ENCODE data around the gene BMP4.

The BMP4 gene

DNA sequence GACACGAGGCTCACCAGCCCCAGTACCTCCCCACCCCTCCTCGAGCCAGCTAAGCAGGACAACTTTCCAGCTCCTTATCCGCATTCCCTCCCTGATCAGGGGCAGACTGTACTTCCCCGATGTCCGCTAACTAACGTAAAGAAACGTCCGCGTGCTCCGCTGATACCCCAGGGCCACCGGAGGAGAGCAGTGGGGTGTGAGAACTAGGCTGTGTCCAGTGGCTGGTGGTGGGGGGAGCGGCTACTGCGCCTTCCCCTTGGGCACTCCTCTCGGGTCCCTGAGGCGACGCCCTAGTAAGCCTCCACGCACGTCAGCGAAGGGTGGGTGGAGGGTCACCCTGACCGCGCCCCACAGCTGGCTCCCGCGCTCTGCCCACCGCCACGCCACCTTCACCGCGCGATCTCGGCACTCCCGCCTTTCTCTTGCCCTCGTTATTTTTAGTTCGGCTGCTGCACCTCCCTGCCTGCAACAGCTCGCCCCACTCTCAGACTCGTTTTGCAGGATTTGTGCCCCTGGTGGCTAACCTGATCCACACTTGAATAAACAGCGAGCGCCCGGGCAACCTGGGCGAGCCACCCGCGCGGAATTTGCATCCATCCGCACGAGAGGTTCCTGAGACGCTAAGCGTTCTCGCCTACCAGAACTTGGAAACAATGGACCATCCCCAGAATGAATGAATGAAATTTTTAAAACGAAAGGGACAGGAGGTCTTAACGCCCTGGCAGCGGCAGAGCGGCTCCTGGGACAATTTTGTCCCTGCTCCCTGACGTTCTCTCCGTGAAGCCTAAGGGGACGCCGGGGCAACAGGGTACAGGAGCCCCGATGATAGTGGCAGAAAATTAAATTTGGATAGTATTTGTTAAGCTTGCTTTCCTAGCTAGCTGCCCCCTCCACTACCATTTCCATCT, 6.9 kb upstream of the BMP4 start:
- no peak for DNase-seq

DNA sequence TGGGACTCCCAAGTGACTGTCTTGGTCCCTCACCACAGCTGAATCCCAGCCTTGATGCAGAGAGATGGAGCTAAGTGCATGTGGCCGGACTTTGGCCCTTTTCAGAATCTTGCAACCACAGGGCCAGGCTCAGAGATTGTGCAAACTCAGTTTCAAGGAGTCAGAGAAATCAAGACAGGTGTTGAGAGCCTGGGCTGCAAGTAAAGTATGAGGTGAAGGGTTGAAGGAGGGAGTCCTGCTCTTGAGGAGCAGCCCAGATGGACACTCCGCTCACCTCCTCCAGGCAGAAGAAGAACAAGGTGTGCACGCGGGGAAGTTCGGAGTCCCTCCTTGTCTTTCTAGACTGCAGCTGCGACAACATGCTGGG, 6.3 kb upstream of the BMP4 start:
- no peak for DNase-seq

DNA sequence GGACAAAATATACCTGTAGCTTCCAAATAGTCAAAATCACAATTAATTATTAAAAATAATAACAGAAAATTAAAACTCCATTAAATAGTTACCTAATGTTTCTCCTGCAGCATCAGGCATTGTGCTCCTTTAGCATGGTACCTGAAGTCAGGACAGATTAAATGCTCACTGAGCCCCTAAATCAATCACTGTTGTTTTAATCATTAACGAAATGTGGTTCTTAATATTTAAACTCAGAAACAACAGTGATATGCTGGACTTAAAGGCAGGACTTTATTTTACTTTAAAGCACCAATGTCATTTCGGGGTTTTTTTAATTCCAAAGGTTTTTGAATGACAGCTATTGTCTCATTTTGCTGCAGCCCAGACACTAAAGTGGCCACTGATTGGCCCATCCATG, 2.0 kb upstream of the BMP4 start:
- DNase-seq: no peak

DNA sequence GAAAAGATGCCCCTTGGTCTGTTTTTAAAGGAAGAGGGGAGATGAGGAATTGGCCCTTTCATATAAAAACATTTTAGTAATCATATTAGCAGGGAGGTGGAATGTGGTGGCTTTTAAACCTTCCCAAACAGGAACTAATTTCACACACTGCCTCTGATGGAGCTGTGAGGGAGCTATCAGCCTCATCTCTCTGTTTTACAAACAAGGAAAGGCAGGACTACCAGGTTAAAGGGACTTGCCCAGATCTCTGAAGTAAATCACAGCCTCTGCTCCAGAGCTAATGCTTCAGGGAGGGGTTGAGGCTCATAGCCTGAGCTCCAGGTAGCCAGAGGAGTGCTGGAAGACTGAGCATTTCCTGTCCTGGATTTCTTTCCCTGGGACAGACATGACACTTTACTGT, 1.1 kb upstream of the BMP4 start:
- no peak for DNase-seq

DNA sequence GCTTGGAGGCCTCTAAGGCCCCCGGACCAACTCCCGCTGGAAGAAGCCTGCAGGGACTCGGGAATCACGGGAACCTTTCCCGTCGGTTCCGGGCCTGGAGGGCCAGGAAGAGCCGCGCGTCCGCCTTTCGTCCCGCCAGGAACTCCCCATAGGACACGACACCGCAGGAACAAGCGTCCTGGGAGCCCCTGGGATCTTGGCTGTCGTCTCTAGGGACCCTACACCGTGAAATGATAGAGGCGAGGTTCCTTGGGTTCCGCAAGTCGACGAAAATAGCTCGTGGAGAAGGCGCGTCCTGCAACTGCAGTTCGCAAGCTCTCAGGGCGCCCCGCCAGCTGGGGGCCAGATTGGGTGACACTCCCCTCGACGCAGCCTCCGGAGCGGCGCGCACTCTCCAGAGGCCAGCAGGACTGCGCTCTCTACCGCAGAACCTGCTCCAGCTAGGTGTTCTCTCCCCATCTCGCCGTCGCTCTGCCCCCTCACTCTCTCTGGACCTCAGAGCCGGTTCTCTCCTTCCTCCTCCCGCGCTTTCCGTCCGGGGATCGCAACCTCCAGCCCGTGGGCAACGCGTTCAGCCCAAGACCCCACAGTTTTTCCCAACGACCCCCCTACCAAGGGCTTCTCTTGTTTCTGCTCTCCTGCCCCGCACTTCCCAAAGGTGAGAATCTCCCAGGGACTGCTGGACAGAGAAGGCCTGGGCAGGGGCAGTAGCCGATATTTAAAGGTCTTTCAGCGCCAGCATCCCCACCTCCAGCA, 776 bp downstream of the BMP4 start:
- no peak for DNase-seq

DNA sequence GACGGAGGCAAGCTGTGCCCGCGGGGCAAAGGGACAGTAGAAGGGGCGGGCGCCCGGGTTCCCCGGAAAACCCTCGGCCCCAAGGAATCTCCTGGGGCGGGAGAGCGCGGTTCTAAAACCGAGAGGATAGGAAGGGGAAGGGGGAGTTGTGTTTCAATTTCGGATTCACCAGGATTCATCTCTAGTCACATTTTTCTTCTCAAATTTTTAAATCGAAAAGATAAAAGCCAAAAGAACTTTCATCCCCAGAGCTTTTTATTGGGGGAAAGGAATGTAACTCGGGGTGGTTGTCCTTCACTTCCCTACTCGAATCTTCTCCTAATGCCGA, 1.4 kb downstream of the BMP4 start:
- DNase-seq: no peak

DNA sequence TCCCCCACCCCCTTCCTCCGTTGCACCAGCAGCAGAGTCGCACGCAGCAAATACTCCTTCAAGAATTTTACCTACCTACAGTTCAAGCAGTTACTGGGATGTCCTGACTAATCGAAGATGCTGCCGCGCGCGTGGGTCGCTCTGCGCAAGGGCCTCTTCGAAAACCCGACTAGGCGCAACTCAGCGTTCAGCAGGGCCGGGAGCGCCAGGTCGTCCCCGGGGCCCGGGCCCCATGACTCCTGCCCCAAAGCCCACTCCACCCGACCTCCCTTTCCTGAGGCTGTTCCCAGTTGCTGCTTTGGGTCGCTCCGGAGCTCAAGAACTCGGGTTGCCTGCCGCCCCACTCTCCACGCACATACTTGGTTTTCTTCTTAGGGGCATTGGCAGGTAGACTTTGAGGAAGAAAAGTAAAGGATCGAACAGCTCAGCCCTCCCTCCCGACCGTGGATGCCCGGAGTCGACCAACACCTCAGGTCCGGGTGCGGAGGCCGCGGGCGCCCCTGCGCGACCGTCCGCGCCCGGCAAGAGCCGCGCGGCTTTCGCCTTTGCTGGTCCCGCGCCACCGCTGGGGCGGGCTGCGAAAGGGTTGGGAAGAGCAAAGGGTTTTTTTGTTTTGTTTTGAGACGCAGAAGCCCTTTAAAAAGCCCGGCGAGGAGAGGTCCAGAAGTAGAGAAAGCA, 1.9 kb downstream of the BMP4 start:
- DNase-seq: no peak

DNA sequence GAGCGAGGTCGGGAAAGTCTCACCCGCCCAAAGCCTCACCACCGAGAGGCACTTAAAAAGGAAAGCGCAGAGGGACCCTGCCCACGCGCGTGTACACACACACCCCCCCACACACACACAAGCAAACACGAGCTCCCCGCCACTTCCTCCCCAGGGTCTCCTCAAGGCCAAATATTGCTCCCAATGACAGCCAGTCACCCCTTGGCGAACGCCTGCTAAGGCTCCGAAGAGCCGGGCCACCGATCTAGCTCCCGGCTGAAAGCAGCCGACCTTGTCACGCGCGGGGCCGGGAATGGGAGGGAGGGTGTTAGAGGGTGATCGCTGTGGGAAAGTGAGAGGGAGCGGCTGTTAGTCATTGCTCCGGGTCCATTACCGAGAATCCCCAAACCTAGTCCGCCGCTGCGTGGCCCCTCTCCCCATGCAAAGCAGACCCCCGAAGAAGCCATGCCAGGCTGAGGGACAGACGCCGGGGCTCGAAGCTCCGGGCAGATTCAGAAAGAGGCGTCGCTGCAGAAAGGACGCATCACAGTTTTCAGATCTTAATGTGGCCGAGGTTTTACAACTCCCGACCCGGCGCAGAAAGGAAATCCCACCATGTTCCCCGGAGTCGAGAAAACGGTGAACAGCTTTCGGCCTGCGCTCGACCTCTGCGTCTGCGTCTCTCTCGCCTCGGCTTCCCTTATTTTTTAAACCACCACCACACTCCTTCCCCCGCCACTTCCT, 2.6 kb downstream of the BMP4 start:
- no peak for DNase-seq

DNA sequence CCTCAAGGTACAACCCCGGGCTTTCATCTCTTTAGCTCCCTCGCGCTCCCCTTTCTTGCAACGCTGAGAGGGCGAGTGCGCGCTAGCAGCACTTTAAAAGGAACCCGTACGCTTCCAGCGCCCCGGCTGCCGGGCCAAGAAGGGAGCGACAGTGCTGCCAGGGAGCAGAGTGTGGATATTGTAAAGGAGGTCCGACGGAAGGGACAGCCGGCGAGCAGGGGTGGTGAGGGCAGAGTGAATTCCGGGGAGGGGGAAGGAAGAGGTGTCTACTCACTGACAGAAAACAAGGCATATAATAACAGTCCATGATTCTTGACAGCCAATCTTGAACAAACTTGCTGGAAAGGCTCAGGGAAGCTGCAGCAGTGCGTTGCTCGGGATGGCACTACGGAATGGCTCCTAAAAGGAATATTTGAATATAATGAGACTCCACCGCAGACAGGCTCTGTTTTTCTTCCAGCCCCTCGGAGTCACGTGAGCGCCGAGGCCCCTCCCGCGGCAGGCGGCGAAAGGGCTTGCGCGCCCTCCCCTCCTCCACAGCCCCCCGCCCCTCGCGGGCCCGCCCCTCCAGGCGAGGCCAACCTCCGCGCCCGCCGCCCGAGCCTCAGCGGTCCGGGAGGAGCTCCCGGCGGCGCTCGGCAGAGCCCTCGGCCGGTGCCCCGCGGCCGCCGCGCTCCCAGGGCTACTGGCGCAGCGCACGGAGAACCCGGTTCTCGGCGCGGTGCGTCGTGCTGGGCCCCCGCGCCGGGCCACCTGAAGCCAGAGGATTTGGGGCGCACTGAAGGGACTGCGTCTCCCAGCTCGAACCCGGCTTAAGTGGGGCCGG, 3.4 kb downstream of the BMP4 start:
- DNase-seq: peak; percentile 56

DNA sequence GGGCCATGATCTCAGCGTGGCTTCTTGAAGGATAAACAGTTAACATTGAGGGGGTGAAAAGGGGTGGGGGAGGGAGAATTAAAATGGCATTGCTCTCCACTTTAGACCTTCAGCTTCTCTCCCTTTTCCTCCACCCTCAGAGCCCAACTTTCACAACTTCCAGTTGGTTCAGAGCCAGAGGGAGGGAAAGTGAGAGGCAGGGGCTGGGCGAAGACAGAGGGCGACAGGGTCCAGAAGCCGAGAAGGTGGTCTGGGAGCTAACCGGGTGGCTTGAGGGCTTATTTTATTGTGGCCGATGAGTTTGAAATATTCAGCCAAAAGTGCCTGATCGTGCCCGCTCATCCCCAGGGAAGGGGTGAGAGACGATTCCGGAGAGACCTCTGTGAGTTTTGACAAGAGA, 4.1 kb downstream of the BMP4 start:
- DNase-seq: no peak

DNA sequence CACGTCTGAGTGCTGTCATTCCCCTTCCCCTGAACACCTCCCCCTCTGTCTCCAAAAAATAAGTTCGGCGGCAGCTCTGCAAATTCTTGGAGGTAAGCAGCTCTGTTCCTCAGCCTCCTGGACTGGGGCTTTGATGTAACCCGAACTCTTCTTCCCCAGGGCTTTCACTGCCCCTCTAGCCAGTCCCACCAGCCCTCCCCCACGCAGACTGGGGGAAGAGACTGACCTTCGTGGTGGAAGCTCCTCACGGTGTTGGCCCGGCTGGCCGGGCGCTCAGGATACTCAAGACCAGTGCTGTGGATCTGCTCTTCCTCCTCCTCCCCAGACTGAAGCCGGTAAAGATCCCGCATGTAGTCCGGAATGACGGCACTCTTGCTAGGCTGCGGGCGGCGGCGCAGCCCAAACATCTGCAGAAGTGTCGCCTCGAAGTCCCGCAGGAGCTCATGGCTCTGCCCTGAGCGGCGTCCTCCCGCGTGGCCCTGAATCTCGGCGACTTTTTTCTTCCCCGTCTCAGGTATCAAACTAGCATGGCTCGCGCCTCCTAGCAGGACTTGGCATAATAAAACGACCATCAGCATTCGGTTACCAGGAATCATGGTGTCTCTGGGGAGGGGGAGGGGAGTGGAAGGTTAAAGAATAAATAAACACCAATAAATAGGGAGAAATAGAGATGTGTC, 4.9 kb downstream of the BMP4 start:
- DNase-seq: no peak

DNA sequence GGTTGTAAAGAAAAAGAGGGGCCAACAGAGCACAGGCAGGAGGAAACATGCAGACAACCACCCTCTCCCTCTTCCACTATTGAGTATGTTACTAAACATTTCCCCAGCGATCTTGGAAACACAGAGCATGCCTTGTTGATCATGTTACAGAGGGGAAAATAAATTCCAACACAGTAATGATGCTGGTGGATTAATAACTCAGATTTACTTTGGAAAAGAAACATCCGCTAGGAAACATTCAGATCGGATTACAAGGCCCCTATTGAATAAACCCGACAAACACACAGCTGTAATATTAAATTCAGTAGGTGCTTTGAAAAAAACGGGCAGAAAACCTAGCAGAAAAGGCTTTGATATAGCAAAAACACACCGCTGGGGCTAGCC, 5.4 kb downstream of the BMP4 start:
- DNase-seq: no peak

DNA sequence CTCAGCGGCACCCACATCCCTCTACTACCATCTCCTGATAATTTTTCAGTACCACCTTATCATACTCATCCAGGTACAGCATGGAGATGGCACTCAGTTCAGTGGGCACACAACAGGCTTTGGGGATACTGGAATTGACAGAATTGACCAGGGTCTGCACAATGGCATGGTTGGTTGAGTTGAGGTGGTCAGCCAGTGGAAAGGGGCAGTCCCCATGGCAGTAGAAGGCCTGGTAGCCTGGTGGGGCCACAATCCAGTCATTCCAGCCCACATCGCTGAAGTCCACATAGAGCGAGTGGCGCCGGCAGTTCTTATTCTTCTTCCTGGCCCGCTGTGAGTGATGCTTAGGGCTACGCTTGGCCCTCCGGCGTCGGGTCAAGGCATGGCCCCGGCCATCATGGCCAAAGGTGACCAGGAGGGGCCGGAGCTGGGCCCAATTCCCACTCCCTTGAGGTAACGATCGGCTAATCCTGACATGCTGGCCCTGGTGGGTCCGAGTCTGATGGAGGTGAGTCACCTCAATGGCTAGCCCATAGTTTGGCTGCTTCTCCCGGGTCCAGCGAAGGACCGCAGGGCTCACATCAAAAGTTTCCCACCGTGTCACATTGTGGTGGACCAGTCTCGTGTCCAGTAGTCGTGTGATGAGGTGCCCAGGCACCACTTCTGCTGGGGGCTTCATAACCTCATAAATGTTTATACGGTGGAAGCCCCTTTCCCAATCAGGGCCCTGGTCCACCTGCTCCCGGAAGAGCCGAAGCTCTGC, 6.4 kb downstream of the BMP4 start:
- no peak for DNase-seq

DNA sequence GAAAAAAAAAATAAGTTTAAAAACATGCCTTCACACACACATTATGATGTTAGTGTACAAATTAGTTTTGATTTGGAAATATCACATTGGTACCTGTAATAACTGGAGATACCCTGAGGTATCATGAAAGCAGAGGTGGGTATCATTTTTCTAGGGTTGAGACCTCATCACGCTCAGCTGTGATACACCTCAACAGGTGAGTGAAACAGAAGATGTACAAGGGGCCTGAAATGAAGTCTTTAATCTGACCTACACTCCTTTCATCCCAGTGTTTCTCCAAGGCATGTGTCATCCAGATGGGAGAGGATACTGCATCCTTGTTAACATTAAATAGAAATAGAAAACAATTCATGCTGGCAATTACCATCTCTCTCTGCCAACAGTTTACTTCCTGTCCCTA, 7.4 kb downstream of the BMP4 start:
- DNase-seq: no peak

DNA sequence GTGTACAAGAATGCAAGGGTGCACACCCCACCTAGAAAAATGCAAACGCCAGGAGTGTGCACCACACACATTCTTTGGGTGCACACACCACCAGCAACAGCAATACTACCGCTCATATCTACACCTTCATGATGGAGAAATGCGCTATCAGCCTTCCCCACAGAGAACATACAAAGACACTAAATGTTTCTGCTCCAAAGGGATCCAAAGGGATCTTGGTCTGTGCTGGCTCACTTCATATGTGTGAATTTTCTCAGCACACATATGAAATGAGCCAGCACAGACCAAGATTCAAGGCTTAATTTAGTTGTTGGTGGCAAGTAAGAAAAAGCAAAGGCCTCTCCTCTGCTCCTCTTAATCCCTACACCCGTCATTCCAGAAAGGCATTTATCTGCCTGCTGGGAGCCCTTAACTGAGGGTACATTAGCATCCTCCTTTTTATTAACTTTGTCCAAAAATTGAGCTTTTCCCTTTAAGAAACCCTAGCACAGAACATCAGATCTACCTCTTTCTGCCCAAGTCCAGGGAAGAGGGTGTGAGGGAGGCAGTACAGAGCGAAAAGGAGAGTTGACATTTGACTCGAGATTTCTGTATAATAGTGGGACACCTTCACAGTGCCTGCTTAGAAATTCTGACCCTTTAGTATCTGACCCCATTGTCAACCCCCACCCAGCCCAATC, 8.3 kb downstream of the BMP4 start:
- DNase-seq: no peak

DNA sequence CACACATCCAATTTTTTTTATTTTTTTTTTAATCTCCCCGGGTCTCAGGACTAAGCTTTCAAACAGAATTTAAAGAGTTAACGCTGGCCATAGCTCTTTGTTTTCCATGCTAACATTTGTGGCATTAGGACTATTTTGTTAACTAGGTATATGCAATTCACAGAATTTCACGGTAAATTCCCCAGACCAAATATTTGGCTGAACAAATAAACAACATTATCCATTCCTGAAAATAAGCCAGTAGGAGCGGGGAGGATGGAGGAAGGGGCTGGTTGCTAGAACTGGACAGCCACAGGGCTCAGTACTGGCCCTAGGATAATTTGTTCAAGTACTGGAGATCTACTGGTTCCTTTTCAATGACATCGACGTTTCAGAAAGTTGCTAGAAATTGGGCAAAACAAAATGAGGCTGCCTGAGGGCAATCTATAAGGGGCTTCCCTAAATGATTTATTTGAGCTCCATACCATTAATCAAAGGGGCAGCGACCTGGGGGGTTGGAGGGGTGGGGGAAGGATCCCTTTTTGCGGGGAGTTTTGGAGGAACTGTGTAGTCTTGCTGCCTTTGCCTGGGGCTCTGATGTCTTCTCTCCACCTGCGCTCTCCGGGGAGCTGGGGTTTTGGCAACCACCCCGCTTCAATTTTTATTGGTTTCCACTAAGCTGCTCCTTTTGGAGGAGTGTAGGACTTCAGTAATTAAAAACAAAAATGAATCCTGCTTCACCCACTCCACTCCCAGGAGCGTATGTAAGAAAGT, 9.0 kb downstream of the BMP4 start:
- DNase-seq: no peak

DNA sequence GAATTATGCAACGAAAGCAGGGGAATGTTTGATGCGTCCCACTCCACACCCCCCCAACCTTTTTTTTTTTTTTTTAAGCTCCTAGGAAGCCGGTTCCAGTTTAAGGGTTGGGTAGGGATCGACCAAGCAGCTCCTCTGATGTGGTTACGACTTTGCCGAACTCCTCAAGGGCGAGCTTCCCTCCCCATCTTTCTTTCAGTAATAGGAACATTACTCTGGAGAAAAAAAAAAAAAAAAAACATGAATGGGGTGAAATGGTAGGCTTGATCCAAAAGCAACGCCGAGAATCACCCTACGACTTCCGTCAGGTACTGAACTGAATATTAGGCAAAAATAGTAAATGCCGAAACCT, 9.6 kb downstream of the BMP4 start:
- DNase-seq: no peak

DNA sequence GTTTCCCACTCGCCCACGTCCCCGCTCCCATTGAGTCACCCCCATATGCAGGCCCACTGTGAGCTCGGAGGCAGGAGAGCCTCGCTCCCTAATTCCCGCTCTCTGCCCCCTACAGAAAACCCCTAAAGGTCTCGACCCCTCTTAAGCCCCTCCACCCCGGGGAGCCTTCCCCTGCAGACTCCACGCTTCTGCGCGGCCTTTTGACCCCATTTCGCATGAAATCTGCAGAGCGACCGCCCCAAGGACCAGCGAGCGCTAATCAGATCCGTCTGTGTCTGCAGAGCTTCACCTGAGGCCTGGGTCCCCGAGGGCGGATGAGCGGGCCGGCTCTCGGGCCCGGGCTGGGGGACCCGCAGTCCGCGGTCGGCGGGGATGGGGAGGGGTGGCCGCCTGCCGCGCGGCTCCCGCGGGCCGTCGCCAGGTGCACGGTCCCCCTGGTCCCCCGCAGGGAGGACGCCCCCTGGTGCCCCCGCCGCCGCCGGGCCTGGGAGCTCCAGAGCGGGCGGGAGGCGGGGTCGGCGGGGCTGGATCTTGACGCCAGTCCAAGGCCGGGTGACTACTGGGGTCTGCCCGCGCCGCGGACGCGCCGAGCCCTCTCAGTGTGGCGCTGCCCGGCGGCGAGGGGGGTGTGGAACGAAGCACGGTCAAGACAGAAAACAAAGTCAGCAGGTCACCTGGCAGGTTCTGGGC, 10.1 kb downstream of the BMP4 start:
- DNase-seq: no peak

DNA sequence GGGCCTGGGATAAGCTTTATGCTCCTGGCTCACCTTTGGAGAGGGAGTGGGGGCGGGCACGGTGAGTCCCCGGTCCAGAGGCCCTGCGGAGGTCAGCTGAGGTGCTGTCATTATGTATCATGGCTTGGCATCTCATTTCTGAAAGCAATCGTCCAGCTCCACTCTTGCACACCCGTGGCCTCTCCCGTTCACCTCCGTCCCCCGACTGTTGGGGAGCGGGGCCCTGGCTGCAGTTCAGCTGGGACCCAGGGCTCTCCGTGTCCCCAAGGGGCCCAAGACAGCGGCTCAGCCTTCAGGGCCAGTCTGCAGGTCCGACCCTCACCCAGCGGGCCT, 10.6 kb downstream of the BMP4 start:
- DNase-seq: no peak

DNA sequence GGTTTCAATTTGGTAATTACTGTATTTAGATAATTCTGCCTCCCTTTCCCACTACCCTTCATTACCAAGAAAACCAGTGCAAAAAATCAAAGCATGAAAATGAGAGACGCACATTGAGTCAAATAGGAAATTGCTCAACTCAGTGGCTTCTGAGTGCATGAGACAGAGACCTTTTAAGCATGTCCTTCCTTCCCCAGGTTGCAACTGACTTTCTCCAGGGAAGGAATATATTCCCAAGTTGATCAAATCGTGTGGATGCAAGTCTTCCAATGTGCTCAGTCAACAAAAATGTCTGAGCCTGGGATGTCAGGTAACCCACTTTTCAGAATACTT, 12.9 kb downstream of the BMP4 start:
- no peak for DNase-seq
